GM19455 (cell line): ENCODE results near the gene ERAL1.
"Not testable (repeated sequence)": the region's sequence is repeated elsewhere in the genome, so short reads cannot be mapped to it uniquely, and the experiment has no call there.

Experiments
- ATAC-seq: cut with Tn5 transposase; IDR thresholded peaks from one replicate; pipeline ENCODE4 v1.9.1; 2021; ENCODE audit not compliant: unreplicated experiment

Gene ERAL1

GRCh38 chr17:28897769-28898526 is 43.1 kb downstream of the ERAL1 start:
- ATAC-seq: no peak

- ATAC-seq: no peak
Measured at GRCh38 chr17:28898527-28898955, 43.7 kb downstream of the ERAL1 start.

GRCh38 chr17:28899212-28899815 is 44.5 kb downstream of the ERAL1 start:
- ATAC-seq: no peak

- no peak for ATAC-seq
Measured at GRCh38 chr17:28900986-28901726, 46.3 kb downstream of the ERAL1 start.

GRCh38 chr17:28901866-28902818 is 47.3 kb downstream of the ERAL1 start:
- peak; percentile 29 for ATAC-seq

- ATAC-seq: peak; percentile 92
Measured at GRCh38 chr17:28902819-28903545, 48.2 kb downstream of the ERAL1 start, which contains the start of gene DHRS13. TSS of gene DHRS13 (minus strand) at chr17:28903079. CDS start at chr17:28902944, 135 bp downstream.

- not testable (repeated sequence) for ATAC-seq
Measured at GRCh38 chr17:28903546-28903841, 48.7 kb downstream of the ERAL1 start.

GRCh38 chr17:28904800-28905199 is 50.0 kb downstream of the ERAL1 start:
- no peak for ATAC-seq

- ATAC-seq: no peak
Measured at GRCh38 chr17:28906276-28906675, 51.5 kb downstream of the ERAL1 start.

- ATAC-seq: no peak
Measured at GRCh38 chr17:28906706-28907438, 52.1 kb downstream of the ERAL1 start.

GRCh38 chr17:28907709-28908475 is 53.1 kb downstream of the ERAL1 start:
- ATAC-seq: no peak

GRCh38 chr17:28908640-28909167 is 53.9 kb downstream of the ERAL1 start:
- ATAC-seq: no peak

GRCh38 chr17:28910534-28910933 is 55.7 kb downstream of the ERAL1 start:
- ATAC-seq: no peak
